Large intestine (tissue), 3 donors: Measurements from ENCODE around the gene PDE4C. TPM values are rescaled to one million over a fixed set of nuclear protein-coding genes. Genes with fewer than 3 reads are reported as not detected.
"Not testable (repeated sequence)": the region's sequence is repeated elsewhere in the genome, so short reads cannot be mapped to it uniquely, and the experiment has no call there.

ENCODE experiments used
- DNase-seq, 2 donors: peaks; one replicate each; pipeline versions ENCODE4 v3.0.0 to v3.0.0-alpha.2; 2013
- H3K27ac ChIP-seq: one replicate; pipeline ENCODE4 v1.5.1; 2013; ENCODE audit warnings: low read length
- H3K27me3 ChIP-seq: 2 replicates; pipeline ENCODE4 v1.6.1; 2013; ENCODE audit warnings: low read length; ENCODE audit not compliant: control insufficient read depth, insufficient read depth
- H3K36me3 ChIP-seq: 2 replicates; pipeline ENCODE4 v1.6.1; 2013; ENCODE audit warnings: low read length; ENCODE audit not compliant: control insufficient read depth, insufficient read depth
- H3K4me1 ChIP-seq: one replicate; pipeline ENCODE4 v1.6.1; 2013; ENCODE audit warnings: low read length; ENCODE audit not compliant: control insufficient read depth, insufficient read depth
- H3K4me3 ChIP-seq: one replicate; pipeline ENCODE4 v1.5.1; 2013; ENCODE audit warnings: low read length
- H3K9me3 ChIP-seq: one replicate; pipeline ENCODE4 v1.6.1; 2013; ENCODE audit warnings: mild to moderate bottlenecking, low read depth, low read length, moderate library complexity; ENCODE audit not compliant: control insufficient read depth
- WGBS: methylation state at CpG from one replicate; pipeline ENCODE4 v1.1.5; 2013; ENCODE audit warnings: low lambda C conversion rate; ENCODE audit not compliant: insufficient coverage; 5-methylcytosine and 5-hydroxymethylcytosine counted together
- polyA plus RNA-seq: library from polyadenylated mRNA; unstranded; fragments of 120-200 nt; gene quantifications from one replicate; pipeline ENCODE4 v1.2.1, GENCODE V29; 2013

The PDE4C gene
- polyA plus RNA-seq, 1 donor, result 1.2 TPM

GRCh38 chr19:18221815-18222725, 4.2 kb downstream of the PDE4C start:
- H3K27me3 ChIP-seq, result peaks cover 49% of the 10 kb centered on the region

GRCh38 chr19:18220632-18221275, 5.5 kb downstream of the PDE4C start:
- Histone ChIP-seq H3K9me3 (peaks cover 3% of the 10 kb centered on the region), H3K4me1 (peaks cover 18% of the 10 kb centered on the region), H3K36me3 (no peaks in the 10 kb centered on the region), H3K27me3 (peaks cover 38% of the 10 kb centered on the region), H3K4me3 (no peak overlapping the region), H3K27ac (no peak overlapping the region)
- WGBS, result no CpG with 5 or more reads among the region's 33 CpGs
- no peak for DNase-seq

More at GRCh38 chr19:18221815-18222725, 4.2 kb downstream of the PDE4C start:
- H3K9me3 ChIP-seq, result peaks cover 3% of the 10 kb centered on the region
- DNase-seq, result no peak
- WGBS, result 86% methylated on average over 1 of the region's 25 CpGs
- H3K36me3 ChIP-seq, result no peaks in the 10 kb centered on the region
- no peak overlapping the region for H3K27ac ChIP-seq
- H3K4me1 ChIP-seq, result peaks cover 18% of the 10 kb centered on the region
- no peak overlapping the region for H3K4me3 ChIP-seq

- peaks cover 15% of the 10 kb centered on the region for H3K4me1 ChIP-seq
- H3K36me3 ChIP-seq, result no peaks in the 10 kb centered on the region
- DNase-seq, result no peak
- peaks cover 31% of the 10 kb centered on the region for H3K27me3 ChIP-seq
- WGBS, result no CpG with 5 or more reads among the region's 28 CpGs
- no peak overlapping the region for H3K4me3 ChIP-seq
- H3K9me3 ChIP-seq, result peaks cover 3% of the 10 kb centered on the region
- no peak overlapping the region for H3K27ac ChIP-seq
These were observed 6.2 kb downstream of the PDE4C start for GRCh38 chr19:18219911-18220631.

DNA sequence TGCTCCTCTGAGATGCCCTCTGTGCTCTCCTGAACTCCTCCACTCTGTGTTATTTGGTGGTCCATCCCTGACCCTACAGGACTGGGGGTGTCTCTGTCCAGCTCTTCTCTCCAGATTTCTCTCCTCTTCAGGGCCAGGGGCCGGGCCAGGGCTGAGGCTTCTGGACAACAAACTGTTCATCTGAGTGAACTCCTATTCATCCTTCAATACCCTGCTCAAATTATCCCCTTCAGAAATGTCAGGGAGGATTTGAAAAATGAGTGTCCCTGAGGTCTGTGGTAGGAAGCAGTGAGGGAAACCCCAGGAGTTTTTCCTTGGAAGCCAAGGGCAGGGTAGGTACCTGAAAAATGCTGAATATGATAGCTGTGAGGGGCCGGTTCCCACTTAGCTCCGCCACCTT, 7.6 kb downstream of the PDE4C start:
- Histone ChIP-seq H3K4me1 (peaks cover 4% of the 10 kb centered on the region), H3K9me3 (no peaks in the 10 kb centered on the region), H3K27me3 (peaks cover 20% of the 10 kb centered on the region), H3K4me3 (no peak overlapping the region), H3K36me3 (no peaks in the 10 kb centered on the region), H3K27ac (no peak overlapping the region)
- no peak for DNase-seq
- no CpG with 5 or more reads among the region's 3 CpGs for WGBS

- peaks cover 4% of the 10 kb centered on the region for H3K4me1 ChIP-seq
- DNase-seq, result no peak
- peaks cover 23% of the 10 kb centered on the region for H3K27me3 ChIP-seq
- no CpG with 5 or more reads among the region's 17 CpGs for WGBS
- no peak overlapping the region for H3K4me3 ChIP-seq
- H3K36me3 ChIP-seq, result no peaks in the 10 kb centered on the region
- no peak overlapping the region for H3K27ac ChIP-seq
- H3K9me3 ChIP-seq, result no peaks in the 10 kb centered on the region
These were observed 8.1 kb downstream of the PDE4C start for GRCh38 chr19:18218159-18218558.

DNA sequence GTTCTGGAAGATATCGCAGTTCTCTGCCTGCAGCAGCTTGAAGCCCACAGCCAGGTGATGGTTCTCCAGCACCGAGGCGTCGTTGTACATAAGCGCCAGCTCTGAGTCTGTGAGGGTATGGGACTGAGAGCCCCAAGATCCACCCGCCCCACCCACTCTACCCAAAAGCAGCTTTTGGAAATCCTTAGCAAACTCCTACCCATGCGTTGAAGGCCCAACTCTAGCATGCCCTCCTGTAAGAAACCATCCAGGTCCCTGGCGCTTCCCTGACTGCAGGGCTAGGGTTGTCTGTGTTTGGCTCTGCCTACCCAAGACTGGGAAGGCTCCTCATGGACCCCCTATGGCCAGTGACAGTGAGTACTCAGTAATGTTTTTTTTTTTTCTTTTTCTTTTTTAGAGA, 9.4 kb downstream of the PDE4C start:
- no peaks in the 10 kb centered on the region for H3K9me3 ChIP-seq
- peaks cover 4% of the 10 kb centered on the region for H3K4me1 ChIP-seq
- no CpG with 5 or more reads among the region's 8 CpGs for WGBS
- peaks cover 19% of the 10 kb centered on the region for H3K27me3 ChIP-seq
- no peak overlapping the region for H3K4me3 ChIP-seq
- no peaks in the 10 kb centered on the region for H3K36me3 ChIP-seq
- H3K27ac ChIP-seq, result no peak overlapping the region
- no peak for DNase-seq

GRCh38 chr19:18214779-18215433, 11.3 kb downstream of the PDE4C start:
- H3K4me3 ChIP-seq, result no peak overlapping the region
- H3K27ac ChIP-seq, result no peak overlapping the region
- peaks cover 12% of the 10 kb centered on the region for H3K27me3 ChIP-seq
- DNase-seq, result no peak
- H3K9me3 ChIP-seq, result no peaks in the 10 kb centered on the region
- WGBS, result no CpG with 5 or more reads among the region's 7 CpGs
- H3K36me3 ChIP-seq, result no peaks in the 10 kb centered on the region
- no peaks in the 10 kb centered on the region for H3K4me1 ChIP-seq

DNA sequence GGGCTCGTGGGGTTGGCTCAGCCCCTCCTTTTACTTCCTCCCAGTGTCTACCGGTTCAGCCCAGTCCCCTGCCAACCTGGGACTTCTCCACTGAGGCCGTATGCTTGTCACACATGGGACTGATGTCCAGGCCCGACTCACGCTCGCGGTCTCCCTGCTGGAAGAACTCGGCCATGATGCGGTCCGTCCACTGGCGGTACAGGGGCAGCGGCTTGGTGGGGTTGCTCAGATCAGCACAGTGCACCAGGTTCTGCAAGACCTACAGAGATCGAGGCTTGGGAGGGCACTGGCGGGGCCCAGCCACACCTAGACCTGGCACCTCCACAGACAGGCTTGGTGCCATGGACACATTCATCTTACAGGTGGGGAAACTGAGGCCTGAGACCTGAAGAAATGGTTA, 14.6 kb downstream of the PDE4C start:
- no peaks in the 10 kb centered on the region for H3K36me3 ChIP-seq
- no peaks in the 10 kb centered on the region for H3K4me1 ChIP-seq
- no peaks in the 10 kb centered on the region for H3K9me3 ChIP-seq
- no peak for DNase-seq
- H3K27ac ChIP-seq, result no peak overlapping the region
- no peak overlapping the region for H3K4me3 ChIP-seq
- H3K27me3 ChIP-seq, result peaks cover 8% of the 10 kb centered on the region
- WGBS, result no CpG with 5 or more reads among the region's 14 CpGs

DNA sequence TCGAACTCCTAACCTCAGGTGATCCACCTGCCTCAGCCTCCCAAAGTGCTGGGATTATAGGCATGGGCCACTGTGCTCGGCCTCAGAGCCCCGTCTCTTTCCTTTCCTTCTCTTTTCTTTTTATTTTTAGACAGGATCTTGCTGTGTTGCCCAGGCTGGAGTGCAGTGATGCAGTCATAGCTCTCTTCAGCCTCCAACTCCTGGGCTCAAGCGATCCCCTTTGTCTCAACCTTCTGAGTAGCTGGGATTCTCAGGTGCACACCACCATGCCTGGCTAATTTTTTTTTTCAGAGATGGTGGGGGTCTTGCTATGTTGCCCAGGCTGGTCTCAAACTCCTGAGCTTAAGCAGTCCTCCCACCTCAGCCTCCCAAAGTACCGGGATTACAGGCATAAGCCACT, 16.3 kb downstream of the PDE4C start:
- H3K36me3 ChIP-seq, H3K4me3 ChIP-seq, H3K27me3 ChIP-seq, DNase-seq, H3K27ac ChIP-seq, H3K4me1 ChIP-seq, H3K9me3 ChIP-seq: not testable (repeated sequence)
- no CpG with 5 or more reads among the region's 5 CpGs for WGBS
